B cell (primary cell): ENCODE measurements around the gene HNRNPLL. TPM values are rescaled to one million over a fixed set of nuclear protein-coding genes. Genes with fewer than 3 reads are reported as not detected.
"Not testable (repeated sequence)": the region's sequence is repeated elsewhere in the genome, so short reads cannot be mapped to it uniquely, and the experiment has no call there.

Source experiments
- ATAC-seq: fragments of 200-7000 bp; cut with Tn5 transposase; one replicate; pipeline ENCODE4 v1.10.0; 2021; ENCODE audit warnings: low read depth, mild to moderate bottlenecking, moderate number of reproducible peaks, moderate library complexity
- CTCF ChIA-PET: fragments of 350-600 bp; sonication (Branson Sonifier 250); formaldehyde crosslinking; loops from one replicate; lab custom pipeline; 2021; ENCODE audit warnings: antibody characterized with exemption, inconsistent platforms; lab: Charles Lee
- POLR2A ChIA-PET: fragments of 350-600 bp; sonication (Branson Sonifier 250); formaldehyde crosslinking; loops from one replicate; lab custom pipeline; 2021; ENCODE audit warnings: antibody characterized with exemption; lab: Charles Lee
- DNase-seq: peaks from one replicate; pipeline ENCODE4 v3.0.0; 2013
- H2AFZ ChIP-seq: 2 replicates; pipeline ENCODE4 v1.6.1; 2012; ENCODE audit warnings: mild to moderate bottlenecking, low read depth, low read length; ENCODE audit not compliant: insufficient read depth, poor library complexity, severe bottlenecking
- H3K27ac ChIP-seq, 2 donors: 1 replicate in 1 of 2; 2 replicates in 1 of 2; pipeline ENCODE4 v1.5.1; 2012 to 2013; ENCODE audit warnings: low read length in 2 of 2, mild to moderate bottlenecking in 2 of 2, moderate library complexity in 1 of 2
- H3K27me3 ChIP-seq, 4 experiments: fragments of 200-600 bp in 1 of 4; sonication (generic) in 1 of 4; replicated peaks in 1 of 4; 1 replicate in 2 of 4; 2 replicates in 2 of 4; pipeline versions ENCODE4 v1.6.1 to v1.7.0; 2013 to 2016; ENCODE audit warnings: low read length in 3 of 4, mild to moderate bottlenecking in 2 of 4, mixed read lengths in 1 of 4, moderate library complexity in 1 of 4; ENCODE audit not compliant: insufficient read depth in 4 of 4, control insufficient read depth in 3 of 4; ENCODE audit errors: control extremely low read depth in 1 of 4
- H3K36me3 ChIP-seq, 2 experiments: replicated peaks in 1 of 2; 1 replicate in 1 of 2; 2 replicates in 1 of 2; pipeline versions ENCODE4 v1.6.1 to v1.7.1; 2013; ENCODE audit warnings: low read length in 1 of 2; ENCODE audit not compliant: insufficient read depth in 2 of 2, control insufficient read depth in 1 of 2; ENCODE audit errors: control extremely low read depth in 1 of 2, extremely low read depth in 1 of 2
- H3K4me1 ChIP-seq, 2 donors: fragments of 200-600 bp in 1 of 2; sonication (generic) in 1 of 2; 1 replicate in 1 of 2; 2 replicates in 1 of 2; pipeline versions ENCODE4 v1.5.1 to v1.6.1; 2013 to 2017; ENCODE audit warnings: low read length in 2 of 2; ENCODE audit not compliant: control insufficient read depth in 2 of 2, insufficient read depth in 2 of 2
- H3K4me2 ChIP-seq: replicated peaks from 2 replicates; pipeline ENCODE3; 2012; ENCODE audit warnings: mild to moderate bottlenecking, low read depth, low read length; ENCODE audit not compliant: poor library complexity, severe bottlenecking
- H3K4me3 ChIP-seq, 5 experiments: fragments of 200-600 bp in 1 of 5; sonication (generic) in 1 of 5; 1 replicate in 3 of 5; 2 replicates in 2 of 5; pipeline versions ENCODE4 v1.5.1 to v1.7.0; 2011 to 2016; ENCODE audit warnings: low read length in 4 of 5, mild to moderate bottlenecking in 4 of 5, low read depth in 2 of 5, control low read depth in 1 of 5, moderate library complexity in 1 of 5; ENCODE audit not compliant: insufficient read depth in 1 of 5; ENCODE audit errors: control extremely low read depth in 1 of 5, extremely low read depth in 1 of 5
- H3K79me2 ChIP-seq: fragments of 200-600 bp; sonication (generic); one replicate; pipeline ENCODE4 v1.6.0; 2016; ENCODE audit warnings: low read length; ENCODE audit not compliant: control insufficient read depth, insufficient read depth
- H3K9ac ChIP-seq: fragments of 200-600 bp; sonication (generic); 2 replicates; pipeline ENCODE4 v1.6.1; 2017; ENCODE audit warnings: mild to moderate bottlenecking, low read length, moderate library complexity
- H3K9me3 ChIP-seq, 3 donors: one replicate each; pipeline versions ENCODE4 v1.6.1 to v1.7.1; 2013; ENCODE audit warnings: low read length in 2 of 3; ENCODE audit not compliant: control insufficient read depth in 2 of 3, insufficient read depth in 1 of 3; ENCODE audit errors: control extremely low read depth in 1 of 3
- H4K20me1 ChIP-seq: 2 replicates; pipeline ENCODE4 v1.6.0; 2012; ENCODE audit warnings: mild to moderate bottlenecking, low read length; ENCODE audit not compliant: insufficient read depth, control insufficient read depth, poor library complexity, severe bottlenecking
- H3K27ac Mint-ChIP-seq: one replicate; pipeline ENCODE4 v1.8.0; 2021; ENCODE audit warnings: mixed read lengths
- H3K27me3 Mint-ChIP-seq: one replicate; pipeline ENCODE4 v1.8.0; 2021; ENCODE audit warnings: mixed read lengths
- H3K4me1 Mint-ChIP-seq: one replicate; pipeline ENCODE4 v1.8.0; 2021; ENCODE audit warnings: mixed read lengths
- H3K4me3 Mint-ChIP-seq: one replicate; pipeline ENCODE4 v1.8.0; 2021; ENCODE audit warnings: mixed read lengths
- H3K9me3 Mint-ChIP-seq: one replicate; pipeline ENCODE4 v1.8.0; 2022; ENCODE audit warnings: mixed read lengths; ENCODE audit not compliant: insufficient read depth
- CTCF ChIP-seq: fragments of 200-600 bp; IDR thresholded peaks from one replicate; pipeline ENCODE4 v1.8.0; 2022; ENCODE audit warnings: antibody characterized with exemption, mild to moderate bottlenecking
- EZH2 ChIP-seq: IDR thresholded peaks from 2 replicates; pipeline ENCODE4 v1.6.1; 2012; ENCODE audit warnings: borderline replicate concordance, low read depth, mild to moderate bottlenecking, moderate library complexity, low read length; ENCODE audit not compliant: insufficient read depth, poor library complexity, severe bottlenecking
- WGBS: methylation state at CpG from one replicate; pipeline ENCODE4 v1.1.5; 2013; ENCODE audit warnings: missing lambda C conversion rate; ENCODE audit not compliant: insufficient coverage; 5-methylcytosine and 5-hydroxymethylcytosine counted together
- intact Hi-C: fragments of 100-400 bp; cut with micrococcal nuclease; formaldehyde crosslinking; loops from one replicate; pipeline ENCODE4 v1.10.0; 2022
- polyA plus RNA-seq: library from polyadenylated mRNA; depleted of rRNA; stranded (reverse); fragments of >200 nt; gene quantifications from 2 replicates; pipeline ENCODE4 v1.2.3, GENCODE V29; 2012
- total RNA-seq, 2 donors: library from RNA; stranded (reverse); fragments of 120-200 nt in 1 of 2; gene quantifications; 1 replicate in 1 of 2; 2 replicates in 1 of 2; pipeline versions ENCODE4 v1.2.3 to v1.2.4, GENCODE V29; 2013 to 2022

HNRNPLL gene
- total and polyA plus RNA-seq, 2 donors (not counting 1 experiment from before 2014, with no cell fraction given) = 2.1 to 6.7 TPM

- TF ChIP-seq CTCF (no peak), EZH2 (no peak)
- no peak overlapping the region for H3K27ac Mint-ChIP-seq
- Histone ChIP-seq H4K20me1 (no peaks in the 10 kb centered on the region), H3K27ac (no peak overlapping the region), H2AFZ (no peak overlapping the region), H3K79me2 (no peaks in the 10 kb centered on the region), H3K4me3 (no peak overlapping the region), H3K9ac (no peak overlapping the region), H3K4me1 (no peaks in the 10 kb centered on the region), H3K27me3 (peaks cover 0 to 13% (median 9%) of the 10 kb centered on the region in 4 experiments), H3K36me3 (no peaks in the 10 kb centered on the region), H3K4me2 (no peak overlapping the region), H3K9me3 (peaks cover 0 to 4% (median 0%) of the 10 kb centered on the region in 3 donors)
- WGBS = 100% methylated on average over 2 of the region's 3 CpGs
- peaks cover 43% of the 10 kb centered on the region for H3K27me3 Mint-ChIP-seq
- ATAC-seq = no peak
- H3K4me3 Mint-ChIP-seq = no peak overlapping the region
- ChIA-PET POLR2A (no interaction called here), CTCF (no interaction called here)
- DNase-seq = no peak
- H3K4me1 Mint-ChIP-seq = no peaks in the 10 kb centered on the region
- no peaks in the 10 kb centered on the region for H3K9me3 Mint-ChIP-seq
- intact Hi-C loops = no loop called here
Measured at GRCh38 chr2:38546585-38546984, 56.1 kb downstream of the HNRNPLL start.

GRCh38 chr2:38546064-38546463, 56.7 kb downstream of the HNRNPLL start:
- no peak overlapping the region for H2AFZ ChIP-seq
- CTCF ChIA-PET = no interaction called here
- Mint-ChIP-seq H3K27me3 (peaks cover 43% of the 10 kb centered on the region), H3K4me1 (no peaks in the 10 kb centered on the region), H3K27ac (no peak overlapping the region), H3K9me3 (no peaks in the 10 kb centered on the region), H3K4me3 (no peak overlapping the region)
- H3K36me3 ChIP-seq = no peaks in the 10 kb centered on the region
- H3K9ac ChIP-seq = no peak overlapping the region
- H3K27ac ChIP-seq = no peak overlapping the region
- H3K4me2 ChIP-seq = no peak overlapping the region
- H3K9me3 ChIP-seq = peaks cover 0 to 4% (median 0%) of the 10 kb centered on the region in 3 donors
- no peak for TF ChIP-seq CTCF
- no peak for TF ChIP-seq EZH2
- POLR2A ChIA-PET = no interaction called here
- intact Hi-C loops = no loop called here
- H3K27me3 ChIP-seq = peaks cover 0 to 11% (median 9%) of the 10 kb centered on the region in 4 experiments
- ATAC-seq = no peak
- no peaks in the 10 kb centered on the region for H3K79me2 ChIP-seq
- no peak overlapping the region for H3K4me3 ChIP-seq
- no peak for DNase-seq
- no peaks in the 10 kb centered on the region for H4K20me1 ChIP-seq
- H3K4me1 ChIP-seq = no peaks in the 10 kb centered on the region

DNA sequence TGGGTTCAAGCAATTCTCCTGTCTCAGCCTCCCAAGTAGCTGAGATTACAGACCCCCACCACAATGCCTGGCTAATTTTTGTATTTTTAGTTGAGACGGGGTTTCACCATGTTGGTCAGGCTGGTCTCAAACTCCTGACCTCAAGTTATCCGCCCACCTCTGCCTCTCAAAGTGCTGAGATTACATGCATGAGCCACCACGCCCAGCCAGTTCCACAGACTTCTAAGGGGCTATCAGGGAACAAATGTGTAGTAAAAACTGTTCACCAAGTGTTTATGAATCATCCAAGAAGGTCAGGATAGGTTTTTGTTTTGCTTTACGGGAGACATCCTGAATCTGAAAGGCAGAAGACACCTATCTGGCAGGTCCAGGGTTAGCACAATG, 60.5 kb downstream of the HNRNPLL start:
- CTCF ChIA-PET = interaction anchor here (1.1 to 1.6 kb wide), 2 partner anchors 9 to 39 kb away, joined by 3 to 4 read pairs; no protein-coding TSS in a partner anchor
- not testable (repeated sequence) for H3K79me2 ChIP-seq
- peaks cover 50% of the 10 kb centered on the region for H3K27me3 Mint-ChIP-seq

More for the DNA sequence above, 60.5 kb downstream of the HNRNPLL start:
- H3K4me2 ChIP-seq, H4K20me1 ChIP-seq, intact Hi-C loops, H2AFZ ChIP-seq, H3K9ac ChIP-seq, DNase-seq, H3K4me3 ChIP-seq, ATAC-seq, H3K27me3 ChIP-seq, H3K9me3 ChIP-seq, H3K27ac Mint-ChIP-seq, H3K4me3 Mint-ChIP-seq, H3K36me3 ChIP-seq, H3K4me1 Mint-ChIP-seq, H3K27ac ChIP-seq, H3K9me3 Mint-ChIP-seq, H3K4me1 ChIP-seq, POLR2A ChIA-PET: not testable (repeated sequence)
- WGBS = 88% methylated on average over 4 of the region's 4 CpGs
